GF-D8 (cell line): ENCODE results near the gene MPRIP.
"Not testable (repeated sequence)": the region's sequence is repeated elsewhere in the genome, so short reads cannot be mapped to it uniquely, and the experiment has no call there.

Source experiments
- DNase-seq: peaks from one replicate; lab custom pipeline; 2025; lab: John Stamatoyannopoulos, UW

The MPRIP gene

DNA sequence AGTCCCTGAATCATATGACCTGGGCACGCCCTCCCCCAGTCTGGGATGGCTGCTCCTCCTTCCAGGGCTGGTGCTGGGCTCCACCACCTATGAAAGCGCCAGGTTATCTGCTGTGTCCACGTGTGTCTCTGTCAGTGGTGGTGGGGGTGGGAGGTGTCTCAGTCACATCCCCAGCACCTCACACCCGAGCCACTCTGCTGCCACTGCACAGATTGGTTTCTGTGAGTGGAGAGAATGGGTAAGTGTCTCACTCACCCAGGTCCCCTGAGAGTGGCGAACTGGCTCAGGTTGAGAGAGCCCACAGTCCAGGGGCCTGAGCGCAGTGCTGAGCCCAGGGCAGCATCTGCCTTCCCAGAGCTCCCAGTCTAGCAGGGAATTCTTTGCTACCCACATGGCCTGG lies 84.9 kb downstream of the MPRIP start:
- no peak for DNase-seq

GRCh38 chr17:17127730-17128291 lies 85.6 kb downstream of the MPRIP start:
- no peak for DNase-seq

GRCh38 chr17:17128476-17129075 lies 86.3 kb downstream of the MPRIP start:
- DNase-seq, result no peak

DNA sequence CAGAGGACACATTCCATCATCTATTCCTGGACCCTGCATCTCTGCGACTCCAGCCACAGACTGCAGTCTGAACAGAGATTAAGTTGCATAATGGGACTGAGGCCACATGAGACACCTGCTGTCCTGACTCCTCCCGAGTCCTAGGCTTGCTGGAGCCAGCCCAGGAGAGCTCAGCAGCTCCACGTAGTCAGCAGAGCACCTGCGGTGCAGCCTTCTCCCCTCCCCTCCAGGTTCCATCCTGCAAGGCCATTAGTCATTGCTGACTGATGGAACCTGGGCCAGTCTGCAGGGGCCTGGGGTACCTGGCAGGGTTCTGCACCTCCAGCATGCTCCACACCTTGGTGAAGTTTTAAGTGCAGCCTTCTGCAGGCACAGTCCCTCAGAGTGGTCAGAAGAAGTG lies 87.2 kb downstream of the MPRIP start:
- no peak for DNase-seq

GRCh38 chr17:17130077-17130844 lies 88.0 kb downstream of the MPRIP start:
- no peak for DNase-seq

- DNase-seq, result no peak
Measured at GRCh38 chr17:17131839-17132238, 89.6 kb downstream of the MPRIP start.

DNA sequence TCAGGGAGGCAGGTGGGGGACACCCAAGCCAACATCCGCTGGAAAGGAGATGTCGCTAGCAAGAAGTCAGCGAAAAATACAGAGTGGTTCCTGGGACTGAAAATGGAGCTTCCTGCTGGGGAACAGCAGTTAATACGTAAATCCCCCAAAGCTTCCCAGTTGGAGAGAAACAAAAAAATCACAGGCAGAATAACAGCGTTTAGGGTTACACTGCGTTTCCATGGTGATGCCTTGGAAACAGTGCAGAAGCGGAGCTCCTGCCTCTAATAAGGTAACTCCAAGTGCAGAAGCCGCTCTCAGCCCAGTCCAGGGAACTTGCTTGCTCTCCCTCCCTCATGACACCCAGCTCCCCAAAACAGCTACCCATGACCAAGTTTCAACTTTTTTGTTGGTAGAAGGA lies 90.5 kb downstream of the MPRIP start:
- no peak for DNase-seq

- DNase-seq, result no peak
Measured at GRCh38 chr17:17134051-17134956, 92.0 kb downstream of the MPRIP start.

- no peak for DNase-seq
Measured at GRCh38 chr17:17134957-17135333, 92.7 kb downstream of the MPRIP start.

DNA sequence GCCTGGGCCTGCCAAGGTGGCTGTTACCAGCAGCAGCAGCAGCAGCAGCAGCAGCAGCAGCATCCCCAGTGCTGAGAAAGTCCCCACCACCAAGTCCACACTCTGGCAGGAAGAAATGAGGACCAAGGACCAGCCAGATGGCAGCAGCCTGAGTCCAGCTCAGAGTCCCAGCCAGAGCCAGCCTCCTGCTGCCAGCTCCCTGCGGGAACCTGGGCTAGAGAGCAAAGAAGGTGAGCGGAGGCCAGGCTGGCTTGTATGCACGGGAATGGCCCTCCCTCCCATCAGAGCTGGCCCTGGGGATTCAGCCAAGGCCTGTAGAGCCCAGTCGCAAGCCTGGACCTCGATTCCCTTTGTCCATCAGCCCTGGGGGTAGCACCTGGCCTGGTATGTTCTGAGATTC lies 94.0 kb downstream of the MPRIP start:
- DNase-seq, result not testable (repeated sequence)

DNA sequence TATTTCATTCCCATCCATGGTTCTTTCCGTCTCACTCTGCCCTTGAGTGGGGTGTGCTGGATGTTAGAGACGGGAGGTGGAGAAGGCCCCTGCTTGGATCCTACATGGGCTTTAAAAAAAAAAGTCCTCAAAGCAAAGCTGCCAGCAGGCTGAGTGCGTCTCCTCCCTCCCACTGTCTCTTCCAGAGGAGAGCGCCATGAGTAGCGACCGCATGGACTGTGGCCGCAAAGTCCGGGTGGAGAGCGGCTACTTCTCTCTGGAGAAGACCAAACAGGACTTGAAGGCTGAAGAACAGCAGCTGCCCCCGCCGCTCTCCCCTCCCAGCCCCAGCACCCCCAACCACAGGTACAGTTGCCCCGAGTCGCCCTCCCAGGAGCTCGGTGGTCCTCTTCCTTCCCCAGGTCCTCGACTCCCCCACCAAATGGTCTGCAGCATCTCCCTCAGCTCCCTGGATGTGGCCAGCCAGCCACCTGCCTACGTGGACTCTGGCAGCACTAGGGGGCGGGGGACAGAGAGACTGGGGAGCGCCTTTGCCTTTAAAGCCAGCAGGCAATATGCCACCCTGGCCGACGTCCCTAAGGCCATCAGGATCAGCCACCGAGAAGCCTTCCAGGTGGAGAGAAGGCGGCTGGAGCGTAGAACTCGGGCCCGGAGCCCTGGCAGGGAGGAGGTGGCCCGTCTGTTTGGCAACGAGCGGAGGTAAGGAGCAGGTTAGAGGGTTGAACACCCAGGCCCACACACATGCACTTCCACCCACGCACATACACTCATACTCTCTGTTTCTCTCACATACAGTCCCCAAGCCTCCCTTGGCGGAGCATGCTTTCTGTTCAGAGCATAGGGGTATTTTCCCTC lies 95.7 kb downstream of the MPRIP start:
- DNase-seq, result no peak

DNA sequence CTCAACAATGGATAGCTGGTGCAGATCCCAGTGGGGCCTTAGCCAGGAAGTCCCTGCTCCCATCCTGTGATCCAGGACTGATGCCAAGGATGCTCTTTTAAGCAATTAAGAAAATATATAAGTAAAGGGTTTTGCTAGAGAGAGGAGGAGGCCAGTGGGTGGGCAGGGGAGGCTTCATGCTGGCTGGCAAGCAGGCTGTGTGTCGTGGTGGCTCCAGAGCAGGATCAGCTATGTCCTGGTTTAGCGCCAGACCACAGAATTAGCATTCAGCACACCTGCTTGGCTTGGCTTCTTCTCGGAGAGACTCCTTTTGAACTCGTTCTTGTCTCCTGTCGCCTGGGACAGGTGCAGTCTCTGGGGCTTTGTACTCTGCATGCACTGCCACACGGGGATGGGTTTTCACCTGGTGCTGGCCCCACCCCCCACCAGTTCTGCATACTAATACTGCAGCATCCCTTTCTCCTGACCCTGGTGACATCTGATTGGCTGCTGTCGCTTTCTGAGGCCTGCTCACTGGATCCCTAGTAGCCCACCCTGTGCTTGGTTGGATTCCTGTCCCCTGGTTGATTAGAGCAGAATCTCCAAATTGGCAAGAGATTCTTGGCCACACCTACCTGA lies 97.8 kb downstream of the MPRIP start:
- DNase-seq, result no peak

- DNase-seq, result no peak
Measured at GRCh38 chr17:17140590-17140980, 98.3 kb downstream of the MPRIP start.

DNA sequence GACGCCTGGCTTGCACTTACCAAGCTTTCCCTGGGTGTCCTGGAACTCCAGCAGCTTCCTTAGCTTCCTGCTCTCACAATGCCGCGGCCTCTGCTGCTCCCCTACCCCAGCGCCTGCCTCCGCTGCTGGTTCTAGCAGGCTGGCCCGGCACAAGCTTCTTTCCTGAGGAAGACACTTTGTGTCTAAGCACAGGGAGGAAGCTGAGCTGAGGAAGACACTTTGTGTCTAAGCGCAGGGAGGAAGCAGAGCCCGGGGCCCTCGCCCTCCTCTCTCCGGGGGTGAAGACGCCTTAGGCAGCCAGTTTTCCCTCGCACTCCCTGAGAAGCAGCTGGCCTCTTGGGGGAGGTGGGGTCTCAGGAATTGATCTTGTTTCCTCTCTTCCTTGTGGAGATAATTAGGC lies 99.0 kb downstream of the MPRIP start:
- no peak for DNase-seq

- DNase-seq, result no peak
Measured at GRCh38 chr17:17141860-17142552, 99.7 kb downstream of the MPRIP start.

GRCh38 chr17:17142556-17142955 lies 100.3 kb downstream of the MPRIP start:
- no peak for DNase-seq

DNA sequence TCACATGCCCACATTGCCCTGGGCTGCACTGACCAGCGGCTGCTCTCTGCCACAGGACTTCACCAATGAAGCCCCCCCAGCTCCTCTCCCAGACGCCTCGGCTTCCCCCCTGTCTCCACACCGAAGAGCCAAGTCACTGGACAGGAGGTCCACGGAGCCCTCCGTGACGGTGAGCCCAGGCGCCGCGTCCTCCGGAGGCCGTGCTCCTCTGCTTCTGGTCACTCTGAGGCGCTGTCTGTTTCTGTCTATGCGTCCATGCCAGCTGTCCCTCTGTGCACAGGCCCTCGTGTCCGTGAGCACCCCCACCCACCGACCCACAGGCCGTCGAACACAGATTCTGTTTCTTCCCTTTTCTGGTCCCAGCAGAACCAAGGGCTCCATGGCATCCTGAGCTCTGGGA lies 101.2 kb downstream of the MPRIP start:
- DNase-seq, result no peak

- no peak for DNase-seq
Measured at GRCh38 chr17:17144061-17144460, 101.8 kb downstream of the MPRIP start.

DNA sequence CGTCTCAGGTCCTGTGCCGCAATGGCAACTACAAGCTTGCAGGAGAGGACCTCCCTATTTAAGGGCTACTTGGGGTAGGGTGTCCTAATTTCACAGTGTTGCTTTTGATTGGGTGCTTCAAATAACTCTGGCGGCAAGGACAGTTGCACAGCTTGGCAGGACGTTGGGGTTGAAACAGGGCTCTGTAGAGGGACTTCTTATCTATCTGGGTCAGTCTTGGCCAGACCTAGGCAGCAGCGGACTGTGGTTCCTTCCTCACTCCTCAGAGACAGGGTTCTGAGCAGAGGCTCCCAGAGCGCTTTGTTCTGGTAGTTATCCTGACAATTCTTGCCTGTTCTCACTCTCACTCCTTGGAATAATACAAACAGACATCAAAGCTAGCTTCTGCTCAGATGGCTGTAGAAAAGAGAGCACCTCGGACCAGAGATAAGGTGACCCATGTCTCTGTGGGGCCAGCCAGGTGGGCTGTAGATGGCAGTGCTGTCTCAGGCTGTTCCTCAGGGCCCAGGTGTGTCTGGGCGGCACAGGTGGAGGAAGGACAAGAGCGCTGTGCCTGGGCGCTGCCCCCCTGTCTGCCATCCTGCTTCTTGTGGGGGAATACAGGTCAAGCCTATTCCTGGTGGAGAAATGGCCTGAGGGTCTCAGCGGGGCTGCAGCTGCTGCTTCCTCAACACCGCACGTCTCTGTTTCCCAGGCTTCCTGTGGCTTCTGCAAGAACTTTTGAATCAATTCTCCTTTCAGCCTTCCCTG lies 102.8 kb downstream of the MPRIP start:
- no peak for DNase-seq
